ENCODE data around the gene FAM120B.

DNA sequence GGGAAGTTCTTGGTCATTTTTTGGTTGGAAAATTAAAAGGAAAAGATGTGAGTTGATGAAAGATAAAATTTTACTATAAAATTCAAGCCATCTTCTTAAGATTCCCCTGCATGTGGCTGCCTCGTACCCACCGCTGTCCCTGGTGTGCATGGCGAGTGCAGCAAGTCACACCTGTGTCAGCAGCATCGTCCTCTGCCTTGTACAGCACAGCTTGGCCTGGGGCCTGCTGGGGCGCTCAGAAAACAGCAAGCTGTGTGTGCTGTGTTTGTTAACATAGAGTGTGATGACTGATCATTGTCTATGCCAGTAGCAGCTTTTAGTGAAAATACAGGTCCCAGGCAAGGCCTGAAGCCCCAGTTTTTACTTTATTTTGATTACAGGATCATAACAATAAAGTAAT lies 56.7 kb downstream of the FAM120B start:
- TF ChIP-seq POLR2AphosphoS5 (IDR thresholded peaks at IDR 0.05; ENCODE audit: low read depth, low read length) (no peak), TAF1 (IDR thresholded peaks at IDR 0.05; ENCODE audit: borderline replicate concordance, low read depth, low read length) (no peak), POLR2A (IDR thresholded peaks at IDR 0.05; ENCODE audit: low read depth, low read length) (no peak)

All from GM12892 (cell line).